ENCODE results near the gene MUC6. TPM values are rescaled to one million over a fixed set of nuclear protein-coding genes. Genes with fewer than 3 reads are reported as not detected.
A peak's percentile ranks its signal among the peaks of the same experiment; 100 is the strongest.

The MUC6 gene
- total and polyA plus RNA-seq, 10 donors: 0.02 to 0.76 (median 0.22) TPM; not detected in 3

- Histone ChIP-seq H3K4me3 (no peak overlapping the region), H3K27ac (no peak overlapping the region), H3K27me3 (replicated peaks in 1 of 7) (peaks cover 0 to 34% (median 0%) of the 10 kb centered on the region in 7 donors), H3K4me1 (no peaks in the 10 kb centered on the region), H3K9me3 (no peaks in the 10 kb centered on the region), H3K36me3 (no peaks in the 10 kb centered on the region)
- peak; percentile 67 for DNase-seq
- intact Hi-C loops (cut with DNase I; ENCODE audit: low total_unique reads): no loop called here
- TF ChIP-seq POLR2A (IDR thresholded peaks at IDR 0.05): no peak
- WGBS, 5 donors: 64 to 76% (median 73%) methylated on average over 23 to 34 of the region's 34 CpGs
Observed at GRCh38 chr11:1083621-1084551, 47.4 kb upstream of the MUC6 start.

- H3K36me3 ChIP-seq: no peaks in the 10 kb centered on the region
- H3K4me1 ChIP-seq: peaks cover 0 to under 1% (median 0%) of the 10 kb centered on the region in 6 donors
- peaks cover 0 to 34% (median 0%) of the 10 kb centered on the region in 7 donors for H3K27me3 ChIP-seq (replicated peaks in 1 of 7)
- no peak overlapping the region for H3K27ac ChIP-seq
- DNase-seq: peak; percentile 45
- no peak for TF ChIP-seq POLR2A (IDR thresholded peaks at IDR 0.05)
- TF ChIP-seq POLR2AphosphoS5 (IDR thresholded peaks at IDR 0.05): no peak
- no peak for TF ChIP-seq CTCF (IDR thresholded peaks at IDR 0.05 in 8 of 11, conservative IDR thresholded peaks at IDR 0.05 in 3 of 11)
- H3K9me3 ChIP-seq: no peaks in the 10 kb centered on the region
- 75 to 85% (median 81%) methylated on average over 14 to 33 of the region's 33 CpGs for WGBS, 5 donors
- no peak overlapping the region for H3K4me3 ChIP-seq
- intact Hi-C loops (cut with DNase I; ENCODE audit: low total_unique reads): no loop called here
Observed at GRCh38 chr11:1082728-1083620, 46.5 kb upstream of the MUC6 start.

- H3K9me3 ChIP-seq: no peaks in the 10 kb centered on the region
- peaks cover 0 to 7% (median 0%) of the 10 kb centered on the region in 6 donors for H3K4me1 ChIP-seq
- no peak overlapping the region for H3K27ac ChIP-seq
- DNase-seq: peak; percentile 69
- 81 to 98% (median 92%) methylated on average over 8 to 14 of the region's 14 CpGs for WGBS, 5 donors
- no peak for TF ChIP-seq POLR2A (IDR thresholded peaks at IDR 0.05)
- H3K36me3 ChIP-seq: no peaks in the 10 kb centered on the region
- peaks cover 0 to 34% (median 0%) of the 10 kb centered on the region in 7 donors for H3K27me3 ChIP-seq (replicated peaks in 1 of 7)
- H3K4me3 ChIP-seq: no peak overlapping the region
- intact Hi-C loops (cut with DNase I; ENCODE audit: low total_unique reads): no loop called here
Observed at GRCh38 chr11:1082346-1082727, 45.8 kb upstream of the MUC6 start.

- H3K36me3 ChIP-seq: no peaks in the 10 kb centered on the region
- intact Hi-C loops (cut with DNase I; ENCODE audit: low total_unique reads): no loop called here
- H3K4me1 ChIP-seq: peaks cover 0 to 8% (median 0%) of the 10 kb centered on the region in 6 donors
- TF ChIP-seq POLR2A (IDR thresholded peaks at IDR 0.05): no peak
- TF ChIP-seq POLR2AphosphoS5 (IDR thresholded peaks at IDR 0.05): no peak
- TF ChIP-seq CTCF (IDR thresholded peaks at IDR 0.05 in 8 of 11, conservative IDR thresholded peaks at IDR 0.05 in 3 of 11): no peak
- no peak overlapping the region for H3K27ac ChIP-seq
- no peaks in the 10 kb centered on the region for H3K9me3 ChIP-seq
- peak; percentile 62 for DNase-seq
- peaks cover 0 to 34% (median 0%) of the 10 kb centered on the region in 7 donors for H3K27me3 ChIP-seq (replicated peaks in 1 of 7)
- no peak overlapping the region for H3K4me3 ChIP-seq
- 85 to 90% (median 88%) methylated on average over 12 to 33 of the region's 33 CpGs for WGBS, 5 donors
Observed at GRCh38 chr11:1081601-1082311, 45.2 kb upstream of the MUC6 start.
